Large intestine (tissue), 3 donors: ENCODE results near the gene GNG12. TPM values are rescaled to one million over a fixed set of nuclear protein-coding genes. Genes with fewer than 3 reads are reported as not detected.

Experiments
- DNase-seq, 2 donors: peaks; one replicate each; pipeline versions ENCODE4 v3.0.0 to v3.0.0-alpha.2; 2013
- H3K27ac ChIP-seq: one replicate; pipeline ENCODE4 v1.5.1; 2013; ENCODE audit warnings: low read length
- H3K27me3 ChIP-seq: 2 replicates; pipeline ENCODE4 v1.6.1; 2013; ENCODE audit warnings: low read length; ENCODE audit not compliant: control insufficient read depth, insufficient read depth
- H3K36me3 ChIP-seq: 2 replicates; pipeline ENCODE4 v1.6.1; 2013; ENCODE audit warnings: low read length; ENCODE audit not compliant: control insufficient read depth, insufficient read depth
- H3K4me1 ChIP-seq: one replicate; pipeline ENCODE4 v1.6.1; 2013; ENCODE audit warnings: low read length; ENCODE audit not compliant: control insufficient read depth, insufficient read depth
- H3K4me3 ChIP-seq: one replicate; pipeline ENCODE4 v1.5.1; 2013; ENCODE audit warnings: low read length
- H3K9me3 ChIP-seq: one replicate; pipeline ENCODE4 v1.6.1; 2013; ENCODE audit warnings: mild to moderate bottlenecking, low read depth, low read length, moderate library complexity; ENCODE audit not compliant: control insufficient read depth
- WGBS: methylation state at CpG from one replicate; pipeline ENCODE4 v1.1.5; 2013; ENCODE audit warnings: low lambda C conversion rate; ENCODE audit not compliant: insufficient coverage; 5-methylcytosine and 5-hydroxymethylcytosine counted together
- polyA plus RNA-seq: library from polyadenylated mRNA; unstranded; fragments of 120-200 nt; gene quantifications from one replicate; pipeline ENCODE4 v1.2.1, GENCODE V29; 2013

The GNG12 gene
- polyA plus RNA-seq, 1 donor = 120 TPM

GRCh38 chr1:67771749-67772148 lies 61.5 kb downstream of the GNG12 start:
- Histone ChIP-seq H3K4me3 (no peak overlapping the region), H3K27ac (peak overlapping the region; percentile 21), H3K27me3 (no peaks in the 10 kb centered on the region), H3K9me3 (no peaks in the 10 kb centered on the region), H3K36me3 (peaks cover 50% of the 10 kb centered on the region), H3K4me1 (peaks cover 13% of the 10 kb centered on the region)
- no CpG with 5 or more reads among the region's 1 CpG for WGBS
- no peak for DNase-seq

- no peaks in the 10 kb centered on the region for H3K9me3 ChIP-seq
- peak overlapping the region; percentile 21 for H3K27ac ChIP-seq
- DNase-seq = peak; percentile 42 to 45
- H3K36me3 ChIP-seq = peaks cover 44% of the 10 kb centered on the region
- peaks cover 18% of the 10 kb centered on the region for H3K4me1 ChIP-seq
- no peaks in the 10 kb centered on the region for H3K27me3 ChIP-seq
- 80% methylated on average over 1 of the region's 6 CpGs for WGBS
- no peak overlapping the region for H3K4me3 ChIP-seq
Measured at GRCh38 chr1:67771152-67771551, 62.1 kb downstream of the GNG12 start.

GRCh38 chr1:67769633-67770256 lies 63.5 kb downstream of the GNG12 start:
- peaks cover 26% of the 10 kb centered on the region for H3K4me1 ChIP-seq
- no peaks in the 10 kb centered on the region for H3K27me3 ChIP-seq
- H3K27ac ChIP-seq = no peak overlapping the region
- H3K4me3 ChIP-seq = no peak overlapping the region
- H3K36me3 ChIP-seq = peaks cover 31% of the 10 kb centered on the region
- no peak for DNase-seq
- WGBS = 100% methylated on average over 2 of the region's 6 CpGs
- no peaks in the 10 kb centered on the region for H3K9me3 ChIP-seq

GRCh38 chr1:67768480-67768879 lies 64.8 kb downstream of the GNG12 start:
- H3K27ac ChIP-seq = no peak overlapping the region
- no CpG with 5 or more reads among the region's 1 CpG for WGBS
- no peaks in the 10 kb centered on the region for H3K27me3 ChIP-seq

GRCh38 chr1:67767103-67767782 lies 66.0 kb downstream of the GNG12 start:
- Histone ChIP-seq H3K27ac (peak overlapping the region; percentile 93), H3K36me3 (peaks cover 14% of the 10 kb centered on the region), H3K27me3 (no peaks in the 10 kb centered on the region), H3K4me3 (no peak overlapping the region), H3K4me1 (peaks cover 39% of the 10 kb centered on the region), H3K9me3 (no peaks in the 10 kb centered on the region)
- peak; percentile 70 to 79 for DNase-seq
- no CpG with 5 or more reads among the region's 6 CpGs for WGBS

More at GRCh38 chr1:67768480-67768879, 64.8 kb downstream of the GNG12 start:
- Histone ChIP-seq H3K36me3 (peaks cover 20% of the 10 kb centered on the region), H3K9me3 (no peaks in the 10 kb centered on the region), H3K4me3 (no peak overlapping the region), H3K4me1 (peaks cover 37% of the 10 kb centered on the region)
- DNase-seq = no peak

GRCh38 chr1:67766141-67766978 lies 66.9 kb downstream of the GNG12 start:
- WGBS = no CpG with 5 or more reads among the region's 17 CpGs
- H3K9me3 ChIP-seq = no peaks in the 10 kb centered on the region
- peak overlapping the region; percentile 93 for H3K27ac ChIP-seq
- H3K4me1 ChIP-seq = peaks cover 42% of the 10 kb centered on the region
- peaks cover 14% of the 10 kb centered on the region for H3K36me3 ChIP-seq
- no peak overlapping the region for H3K4me3 ChIP-seq
- H3K27me3 ChIP-seq = no peaks in the 10 kb centered on the region
- peak; percentile 36 to 69 for DNase-seq

- H3K27ac ChIP-seq = peak overlapping the region; percentile 93
- H3K4me1 ChIP-seq = peaks cover 53% of the 10 kb centered on the region
- no peaks in the 10 kb centered on the region for H3K9me3 ChIP-seq
- no peak overlapping the region for H3K4me3 ChIP-seq
- no peaks in the 10 kb centered on the region for H3K36me3 ChIP-seq
- 14% methylated on average over 2 of the region's 4 CpGs for WGBS
- peak; percentile 82 to 89 for DNase-seq
- H3K27me3 ChIP-seq = no peaks in the 10 kb centered on the region
Measured at GRCh38 chr1:67764633-67765032, 68.6 kb downstream of the GNG12 start.

GRCh38 chr1:67761730-67762129 lies 71.5 kb downstream of the GNG12 start:
- peaks cover 56% of the 10 kb centered on the region for H3K4me1 ChIP-seq
- peak overlapping the region; percentile 98 for H3K27ac ChIP-seq
- no CpG with 5 or more reads among the region's 4 CpGs for whole genome bisulfite sequencing

GRCh38 chr1:67761091-67761490 lies 72.2 kb downstream of the GNG12 start:
- Histone ChIP-seq H3K4me3 (no peak overlapping the region), H3K27ac (peak overlapping the region; percentile 98), H3K36me3 (no peaks in the 10 kb centered on the region), H3K4me1 (peaks cover 54% of the 10 kb centered on the region), H3K27me3 (no peaks in the 10 kb centered on the region), H3K9me3 (no peaks in the 10 kb centered on the region)
- peak in 1 of 2 donors; percentile 29 for DNase-seq
- 50% methylated on average over 1 of the region's 2 CpGs for WGBS

More at GRCh38 chr1:67761730-67762129, 71.5 kb downstream of the GNG12 start:
- no peak overlapping the region for H3K4me3 ChIP-seq
- no peaks in the 10 kb centered on the region for H3K9me3 ChIP-seq
- no peaks in the 10 kb centered on the region for H3K36me3 ChIP-seq
- no peaks in the 10 kb centered on the region for H3K27me3 ChIP-seq
- peak in 1 of 2 donors; percentile 14 for DNase-seq
